ENCODE results near the gene ITK. TPM values are rescaled to one million over a fixed set of nuclear protein-coding genes. Genes with fewer than 3 reads are reported as not detected.
A peak's percentile ranks its signal among the peaks of the same experiment; 100 is the strongest.

The ITK gene
- total RNA-seq, 1 experiment from 2014 or later: not detected

- CTCF ChIA-PET: interaction anchor here (0.6 to 1.1 kb wide), 4 partner anchors 9 to 177 kb away, joined by 3 to 4 read pairs (median 4); no protein-coding TSS in a partner anchor
- Mint-ChIP-seq H3K4me1 (ENCODE audit: low read depth, unreplicated experiment) (peaks cover 24% of the 10 kb centered on the region), H3K27ac (ENCODE audit: unreplicated experiment) (no peak overlapping the region), H3K9me3 (ENCODE audit: unreplicated experiment) (no peaks in the 10 kb centered on the region), H3K36me3 (ENCODE audit: insufficient read depth, unreplicated experiment) (no peaks in the 10 kb centered on the region), H3K4me3 (ENCODE audit: unreplicated experiment) (no peak overlapping the region), H3K27me3 (ENCODE audit: insufficient read depth, unreplicated experiment) (no peaks in the 10 kb centered on the region)
- TF ChIP-seq CTCF (IDR thresholded peaks at IDR 0.05; ENCODE audit: insufficient read depth in 1 of 2, low read depth in 1 of 2, low read length in 1 of 2, severe bottlenecking in 1 of 2, unreplicated experiment in 1 of 2): peak in 1 of 2 experiments; percentile 36
- Histone ChIP-seq H3K36me3 (ENCODE audit: control insufficient read depth, insufficient read depth, low read length) (no peaks in the 10 kb centered on the region), H3K4me1 (peaks cover 22% of the 10 kb centered on the region), H3K9me3 (no peaks in the 10 kb centered on the region), H3K27me3 (replicated peaks; ENCODE audit: control insufficient read depth, insufficient read depth, low read length) (no peaks in the 10 kb centered on the region), H3K4me3 (ENCODE audit: low read depth, low read length) (no peak overlapping the region)
- intact Hi-C loops (cut with micrococcal nuclease; ENCODE audit: unreplicated experiment): no loop called here
- BruUV-seq (replicated peaks): no TSS peak
- POLR2A ChIA-PET: interaction anchor here (0.6 kb wide), 1 partner anchor 14 kb away, joined by 8 read pairs; no protein-coding TSS in a partner anchor
- peak in 1 of 2 experiments; percentile 28 for DNase-seq
Measured at GRCh38 chr5:157294407-157295091, 113.9 kb downstream of the ITK start.

GRCh38 chr5:157295247-157295646, 114.6 kb downstream of the ITK start:
- peaks cover 17% of the 10 kb centered on the region for H3K4me1 Mint-ChIP-seq (ENCODE audit: low read depth, unreplicated experiment)
- no peaks in the 10 kb centered on the region for H3K27me3 Mint-ChIP-seq (ENCODE audit: insufficient read depth, unreplicated experiment)
- Histone ChIP-seq H3K27me3 (replicated peaks; ENCODE audit: control insufficient read depth, insufficient read depth, low read length) (no peaks in the 10 kb centered on the region), H3K4me3 (ENCODE audit: low read depth, low read length) (no peak overlapping the region), H3K9me3 (no peaks in the 10 kb centered on the region), H3K4me1 (peaks cover 15% of the 10 kb centered on the region), H3K36me3 (ENCODE audit: control insufficient read depth, insufficient read depth, low read length) (no peaks in the 10 kb centered on the region)
- no TSS peak for BruUV-seq (replicated peaks)
- POLR2A ChIA-PET: interaction anchor here (0.6 kb wide), 1 partner anchor 15 kb away, joined by 8 read pairs; no protein-coding TSS in a partner anchor
- H3K27ac Mint-ChIP-seq (ENCODE audit: unreplicated experiment): no peak overlapping the region
- no peak for TF ChIP-seq CTCF (IDR thresholded peaks at IDR 0.05; ENCODE audit: insufficient read depth in 1 of 2, low read depth in 1 of 2, low read length in 1 of 2, severe bottlenecking in 1 of 2, unreplicated experiment in 1 of 2)
- no peak overlapping the region for H3K4me3 Mint-ChIP-seq (ENCODE audit: unreplicated experiment)
- CTCF ChIA-PET: interaction anchor here (1.0 to 1.1 kb wide), 2 partner anchors 31 to 176 kb away, joined by 3 to 4 read pairs; no protein-coding TSS in a partner anchor
- no peaks in the 10 kb centered on the region for H3K9me3 Mint-ChIP-seq (ENCODE audit: unreplicated experiment)
- intact Hi-C loops (cut with micrococcal nuclease; ENCODE audit: unreplicated experiment): no loop called here
- no peak for DNase-seq
- H3K36me3 Mint-ChIP-seq (ENCODE audit: insufficient read depth, unreplicated experiment): no peaks in the 10 kb centered on the region

GRCh38 chr5:157300564-157300963, 119.9 kb downstream of the ITK start:
- H3K4me3 Mint-ChIP-seq (ENCODE audit: unreplicated experiment): no peak overlapping the region

More at GRCh38 chr5:157300564-157300963, 119.9 kb downstream of the ITK start:
- Mint-ChIP-seq H3K36me3 (ENCODE audit: insufficient read depth, unreplicated experiment) (no peaks in the 10 kb centered on the region), H3K27ac (ENCODE audit: unreplicated experiment) (no peak overlapping the region), H3K27me3 (ENCODE audit: insufficient read depth, unreplicated experiment) (no peaks in the 10 kb centered on the region), H3K9me3 (ENCODE audit: unreplicated experiment) (no peaks in the 10 kb centered on the region), H3K4me1 (ENCODE audit: low read depth, unreplicated experiment) (no peaks in the 10 kb centered on the region)
- Histone ChIP-seq H3K9me3 (no peaks in the 10 kb centered on the region), H3K4me1 (no peaks in the 10 kb centered on the region), H3K4me3 (ENCODE audit: low read depth, low read length) (no peak overlapping the region), H3K27me3 (replicated peaks; ENCODE audit: control insufficient read depth, insufficient read depth, low read length) (no peaks in the 10 kb centered on the region), H3K36me3 (ENCODE audit: control insufficient read depth, insufficient read depth, low read length) (no peaks in the 10 kb centered on the region; the same call in 1 of the 2 replicates)
- ChIA-PET POLR2A (no interaction called here), CTCF (no interaction called here)
- TF ChIP-seq CTCF (IDR thresholded peaks at IDR 0.05; ENCODE audit: insufficient read depth in 1 of 2, low read depth in 1 of 2, low read length in 1 of 2, severe bottlenecking in 1 of 2, unreplicated experiment in 1 of 2): no peak
- DNase-seq: no peak
- intact Hi-C loops (cut with micrococcal nuclease; ENCODE audit: unreplicated experiment): no loop called here
- BruUV-seq (replicated peaks): no TSS peak
